GM21423 (cell line): ENCODE results near the gene TPRX1.
"Not testable (repeated sequence)": the region's sequence is repeated elsewhere in the genome, so short reads cannot be mapped to it uniquely, and the experiment has no call there.

ENCODE experiments used
- ATAC-seq: cut with Tn5 transposase; IDR thresholded peaks from one replicate; pipeline ENCODE4 v1.9.1; 2021; ENCODE audit warnings: mild to moderate bottlenecking, moderate library complexity; ENCODE audit not compliant: unreplicated experiment

The TPRX1 gene

DNA sequence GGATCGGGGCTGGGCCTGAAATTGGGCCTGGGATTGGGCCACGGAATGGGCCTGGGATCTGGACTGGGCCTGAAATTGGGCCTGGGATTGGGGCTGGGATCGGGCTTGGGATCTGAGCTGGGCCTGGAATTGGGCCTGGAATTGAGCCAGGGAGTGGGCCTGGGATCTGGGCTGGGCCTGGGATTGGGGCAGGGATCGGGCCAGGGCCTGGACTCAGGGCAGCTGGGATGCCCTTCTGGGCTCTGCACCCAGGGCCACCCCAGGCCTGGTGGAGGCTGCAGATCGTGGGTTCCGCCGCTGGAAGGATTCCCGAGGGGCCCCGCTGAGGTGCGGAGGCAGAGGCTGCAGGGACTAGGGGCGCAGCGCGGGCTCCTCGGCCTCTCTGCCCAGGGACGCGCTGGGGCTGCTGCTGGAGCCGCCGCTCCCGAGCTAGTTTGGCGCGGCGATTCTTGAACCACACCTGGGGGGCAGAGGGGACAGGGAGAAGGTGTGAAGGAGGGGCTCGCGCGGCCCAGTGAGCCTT, 1.8 kb downstream of the TPRX1 start:
- no peak for ATAC-seq

DNA sequence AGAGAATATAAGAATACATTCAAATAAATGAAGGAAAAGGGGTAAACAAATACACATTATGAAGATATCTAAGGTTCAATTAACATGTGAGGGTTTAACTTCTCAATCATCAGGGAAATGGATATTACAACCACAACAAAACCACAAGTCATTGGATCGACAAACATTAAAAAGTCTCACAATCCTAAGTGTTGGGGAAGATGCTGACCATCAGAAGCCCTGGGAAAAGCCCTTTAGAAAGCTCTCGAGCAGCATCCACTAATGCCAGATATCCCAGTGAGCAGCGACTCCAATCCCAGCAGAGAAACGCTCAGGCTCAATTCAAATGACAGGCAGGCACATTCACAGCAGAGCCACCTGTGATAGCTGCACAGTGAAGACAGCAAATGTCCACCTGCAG, 3.1 kb downstream of the TPRX1 start:
- no peak for ATAC-seq

DNA sequence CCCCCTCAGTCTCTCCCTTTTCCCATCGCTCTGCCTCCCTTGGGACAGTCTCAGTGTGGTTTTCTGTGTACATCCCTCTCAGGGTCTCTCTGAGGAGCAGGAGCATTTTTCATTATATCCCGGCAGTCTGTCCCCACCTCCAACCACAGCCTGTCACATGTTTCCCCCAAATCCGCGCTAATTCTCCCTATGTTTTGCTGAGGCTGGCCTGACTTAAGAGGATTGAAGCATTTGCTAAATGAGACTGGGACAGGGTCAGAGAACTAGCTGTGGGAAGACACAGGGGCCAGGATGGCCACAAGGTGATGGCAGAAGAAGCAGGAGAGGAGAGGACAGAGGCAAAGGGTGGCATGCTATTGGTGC, 5.5 kb downstream of the TPRX1 start:
- no peak for ATAC-seq

GRCh38 chr19:47797996-47798903, 6.1 kb downstream of the TPRX1 start:
- ATAC-seq = no peak

GRCh38 chr19:47796785-47797184, 7.6 kb downstream of the TPRX1 start:
- no peak for ATAC-seq

DNA sequence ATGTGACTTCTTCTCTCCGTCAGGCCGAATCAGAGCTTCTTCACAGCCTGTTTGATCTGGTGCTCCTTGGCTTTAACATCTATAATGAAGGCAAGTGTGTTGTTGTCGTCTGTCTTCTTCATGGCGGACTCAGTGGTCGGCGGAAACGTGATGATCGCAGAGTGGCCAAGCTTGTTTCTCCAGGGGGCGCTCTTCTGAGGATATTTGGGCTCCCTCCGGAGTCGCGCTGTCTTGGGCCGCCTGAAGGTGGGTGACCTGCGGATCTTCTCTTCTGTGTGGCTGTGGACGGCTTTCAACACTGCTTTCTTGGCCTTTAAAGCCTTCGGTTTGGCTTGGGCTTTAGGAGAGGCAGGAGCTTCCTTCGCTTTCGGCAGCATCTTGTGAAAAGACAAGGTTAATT, 9.8 kb downstream of the TPRX1 start:
- ATAC-seq = no peak

DNA sequence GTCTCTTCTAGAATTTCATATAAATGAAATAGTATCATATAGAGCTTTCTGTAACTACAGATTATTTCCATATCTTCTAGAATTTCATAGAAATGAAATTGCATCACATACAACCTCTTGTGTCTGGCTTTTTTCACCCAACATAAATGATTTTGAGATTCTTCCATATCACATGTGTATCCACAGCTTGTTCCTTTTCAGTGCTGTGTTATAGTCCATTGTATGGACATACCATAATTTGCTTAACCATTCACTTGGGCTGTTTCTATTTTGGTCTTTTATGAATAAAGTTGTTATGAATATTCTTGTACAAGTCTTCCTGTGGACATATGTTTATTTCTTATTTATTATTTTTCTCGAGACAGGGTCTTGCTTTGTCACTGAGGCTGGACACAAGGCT, 11.7 kb downstream of the TPRX1 start:
- ATAC-seq = no peak

DNA sequence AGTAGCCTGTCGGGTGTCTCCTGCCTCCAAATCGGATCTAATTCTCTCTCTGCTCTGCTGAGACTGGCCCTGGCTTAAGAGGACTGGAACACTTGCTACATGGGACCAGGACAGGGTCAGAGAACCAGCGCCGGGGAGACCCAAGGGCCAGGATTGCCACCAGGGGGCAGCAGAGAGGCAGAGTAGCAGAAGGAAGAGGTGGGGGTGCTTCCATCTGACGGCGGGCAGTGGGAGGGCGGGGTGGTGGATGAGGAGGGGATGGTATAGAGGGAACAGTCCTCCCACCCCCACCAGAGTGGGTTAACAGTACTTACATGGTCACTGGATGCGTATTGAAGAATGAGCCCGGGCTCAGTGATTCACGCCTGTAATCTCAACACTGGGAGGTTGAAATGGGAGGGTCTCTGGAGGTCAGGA, 13.9 kb downstream of the TPRX1 start:
- ATAC-seq = no peak

GRCh38 chr19:47789811-47790210, 14.5 kb downstream of the TPRX1 start:
- not testable (repeated sequence) for ATAC-seq

GRCh38 chr19:47787307-47787706, 17.0 kb downstream of the TPRX1 start:
- ATAC-seq = not testable (repeated sequence)

GRCh38 chr19:47786566-47786965, 17.8 kb downstream of the TPRX1 start:
- no peak for ATAC-seq

GRCh38 chr19:47781590-47782262, 22.6 kb downstream of the TPRX1 start:
- no peak for ATAC-seq

- no peak for ATAC-seq
Observed at GRCh38 chr19:47780215-47780551, 24.2 kb downstream of the TPRX1 start.

GRCh38 chr19:47779524-47780214, 24.7 kb downstream of the TPRX1 start:
- no peak for ATAC-seq

DNA sequence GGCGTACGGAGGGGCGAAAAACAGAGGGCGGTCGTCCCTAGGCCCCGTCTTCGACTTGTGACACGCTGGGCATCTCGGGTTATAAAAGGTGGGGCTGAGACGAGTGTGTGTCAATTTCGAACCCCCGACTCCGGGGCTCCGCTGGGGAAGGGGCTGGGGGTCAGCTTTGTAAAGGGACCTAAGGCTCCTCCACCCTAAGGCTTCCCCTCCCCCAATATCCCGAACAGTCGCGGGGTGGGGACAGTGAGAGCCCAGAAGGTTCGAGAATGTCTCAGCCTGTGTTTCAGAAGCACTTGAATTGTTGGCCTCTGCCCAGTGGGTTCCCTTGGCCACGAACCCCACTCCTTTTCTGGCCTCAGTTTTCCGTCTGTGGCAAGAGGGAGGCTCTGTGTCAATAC, 25.4 kb downstream of the TPRX1 start:
- no peak for ATAC-seq

- peak; percentile 87 for ATAC-seq
Observed at GRCh38 chr19:47778049-47778953, 26.1 kb downstream of the TPRX1 start, which contains the start of gene SELENOW. TSS of gene SELENOW (plus strand) at chr19:47778703. CDS start at chr19:47778786, 83 bp downstream.

DNA sequence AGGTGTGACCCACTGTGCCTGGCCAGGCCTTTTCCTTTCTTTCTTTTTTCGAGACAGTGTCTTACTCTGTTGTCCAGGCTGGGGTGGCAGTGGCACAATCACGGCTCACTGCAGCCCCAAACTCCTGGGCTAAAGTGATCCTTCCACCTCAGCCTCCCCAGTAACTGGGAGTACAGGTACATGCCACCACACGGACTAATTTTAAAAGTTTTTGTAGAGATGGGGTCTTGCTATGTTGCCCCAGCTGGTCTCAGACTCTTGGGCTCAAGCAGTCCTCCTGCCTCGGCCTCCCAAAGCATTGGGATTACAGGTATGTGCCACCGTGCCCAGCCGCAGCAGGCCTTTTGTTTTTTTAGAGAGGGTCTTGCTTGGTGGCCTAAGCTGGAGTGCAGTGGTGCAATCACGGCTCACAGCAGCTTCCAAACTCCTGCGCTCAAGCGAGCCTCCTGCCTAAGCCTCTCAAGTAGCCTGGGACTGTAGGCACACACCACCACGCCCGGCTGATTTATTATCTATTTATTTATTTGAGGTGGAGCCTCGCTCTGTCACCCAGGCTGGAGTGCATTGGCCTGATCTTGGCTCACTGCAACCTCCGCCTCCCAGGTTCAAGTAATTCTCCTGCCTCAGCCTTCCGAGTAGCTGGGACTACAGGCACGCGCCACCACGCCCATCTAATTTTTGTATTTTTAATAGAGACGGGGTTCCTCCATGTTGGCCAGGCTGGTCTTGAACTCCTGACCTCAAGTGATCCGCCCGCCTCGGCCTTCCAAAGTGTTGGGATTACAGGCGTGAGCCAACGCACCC, 26.9 kb downstream of the TPRX1 start:
- not testable (repeated sequence) for ATAC-seq

GRCh38 chr19:47776568-47776967, 27.8 kb downstream of the TPRX1 start:
- ATAC-seq = no peak

- ATAC-seq = not testable (repeated sequence)
Observed at GRCh38 chr19:47771291-47771690, 33.1 kb downstream of the TPRX1 start.

DNA sequence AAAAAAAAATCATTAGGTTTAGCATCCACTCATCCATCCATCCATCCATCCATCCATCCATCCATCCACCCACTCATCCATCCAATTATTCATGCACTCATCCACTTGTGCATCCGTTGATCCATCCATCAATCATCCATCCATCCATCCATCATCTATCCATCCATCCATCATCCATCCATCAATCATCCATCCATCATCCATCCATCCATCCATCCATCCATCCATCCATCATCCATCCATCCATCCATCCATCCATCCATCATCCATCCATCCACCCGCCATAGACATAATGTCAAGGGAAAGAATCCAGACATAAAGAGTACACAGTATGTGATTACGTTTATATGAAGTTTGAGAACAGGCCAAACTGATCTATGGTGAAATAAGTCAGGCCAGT, 34.8 kb downstream of the TPRX1 start:
- no peak for ATAC-seq
